ENCODE data around the gene MAP4K2.

DNA sequence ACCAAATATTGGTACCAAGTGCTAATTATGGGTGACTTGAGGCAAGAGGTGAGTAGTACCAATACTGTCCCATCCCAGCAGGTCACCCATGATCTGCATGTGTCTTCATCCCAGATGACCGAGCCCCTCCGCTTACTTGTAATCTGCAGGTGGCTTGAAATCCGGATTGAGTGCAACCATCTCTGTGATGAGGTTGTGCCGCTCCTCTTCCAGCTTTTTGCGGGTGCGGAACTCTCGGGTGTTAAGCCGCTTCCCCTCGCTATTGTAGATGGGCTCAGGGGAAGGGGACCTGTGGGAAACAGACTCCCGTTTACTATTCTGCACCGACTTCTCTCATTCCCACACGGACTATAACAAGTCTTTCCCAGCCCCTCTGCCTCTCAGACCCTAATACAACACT is 32.9 kb downstream of the MAP4K2 start:
- TF ChIP-seq POLR2AphosphoS5 (IDR thresholded peaks at IDR 0.05; ENCODE audit: low read depth, low read length) (no peak), POLR2A (IDR thresholded peaks at IDR 0.05; ENCODE audit: low read depth, low read length) (no peak; the same call in 1 of the 2 replicates), SPI1 (IDR thresholded peaks at IDR 0.05; ENCODE audit: low read depth, low read length) (no peak)

All from GM12891 (cell line).